VCaP (cell line): ENCODE data around the gene RTN4.
A peak's percentile ranks its signal among the peaks of the same experiment; 100 is the strongest.

ENCODE experiments used
- H3K27ac ChIP-seq: fragments of 450-650 bp; 2 replicates; pipeline ENCODE4 v1.5.1; 2017
- TF ChIP-seq, protein P1 (sequence below): fragments of 450-650 bp; conservative IDR thresholded peaks from 2 replicates; pipeline ENCODE4 v1.5.1; 2017; ENCODE audit warnings: mild to moderate bottlenecking, moderate library complexity

RTN4 gene

DNA sequence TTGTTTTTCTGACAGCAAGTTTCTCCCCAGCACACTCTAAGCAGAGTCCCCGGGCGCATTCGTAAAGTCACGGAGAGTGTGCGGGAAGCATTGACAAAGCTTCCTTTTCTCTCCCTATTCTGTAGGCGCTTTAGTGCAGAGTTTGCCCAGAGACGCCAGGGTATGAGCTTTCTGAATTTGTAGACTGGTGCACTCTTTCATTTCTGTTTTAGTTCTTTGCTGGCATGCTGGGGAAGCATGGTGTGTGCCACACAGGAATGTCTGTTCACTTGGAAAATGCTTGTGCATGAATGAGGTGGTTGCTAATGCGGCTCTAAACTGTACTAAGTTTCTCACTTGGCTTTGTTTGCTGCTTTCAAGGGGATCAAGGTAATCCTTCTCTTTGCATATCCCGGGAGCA is 102.6 kb downstream of the RTN4 start:
- H3K27ac ChIP-seq: no peak overlapping the region
- TF ChIP-seq, protein P1, sequence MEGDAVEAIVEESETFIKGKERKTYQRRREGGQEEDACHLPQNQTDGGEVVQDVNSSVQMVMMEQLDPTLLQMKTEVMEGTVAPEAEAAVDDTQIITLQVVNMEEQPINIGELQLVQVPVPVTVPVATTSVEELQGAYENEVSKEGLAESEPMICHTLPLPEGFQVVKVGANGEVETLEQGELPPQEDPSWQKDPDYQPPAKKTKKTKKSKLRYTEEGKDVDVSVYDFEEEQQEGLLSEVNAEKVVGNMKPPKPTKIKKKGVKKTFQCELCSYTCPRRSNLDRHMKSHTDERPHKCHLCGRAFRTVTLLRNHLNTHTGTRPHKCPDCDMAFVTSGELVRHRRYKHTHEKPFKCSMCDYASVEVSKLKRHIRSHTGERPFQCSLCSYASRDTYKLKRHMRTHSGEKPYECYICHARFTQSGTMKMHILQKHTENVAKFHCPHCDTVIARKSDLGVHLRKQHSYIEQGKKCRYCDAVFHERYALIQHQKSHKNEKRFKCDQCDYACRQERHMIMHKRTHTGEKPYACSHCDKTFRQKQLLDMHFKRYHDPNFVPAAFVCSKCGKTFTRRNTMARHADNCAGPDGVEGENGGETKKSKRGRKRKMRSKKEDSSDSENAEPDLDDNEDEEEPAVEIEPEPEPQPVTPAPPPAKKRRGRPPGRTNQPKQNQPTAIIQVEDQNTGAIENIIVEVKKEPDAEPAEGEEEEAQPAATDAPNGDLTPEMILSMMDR: no peak

DNA sequence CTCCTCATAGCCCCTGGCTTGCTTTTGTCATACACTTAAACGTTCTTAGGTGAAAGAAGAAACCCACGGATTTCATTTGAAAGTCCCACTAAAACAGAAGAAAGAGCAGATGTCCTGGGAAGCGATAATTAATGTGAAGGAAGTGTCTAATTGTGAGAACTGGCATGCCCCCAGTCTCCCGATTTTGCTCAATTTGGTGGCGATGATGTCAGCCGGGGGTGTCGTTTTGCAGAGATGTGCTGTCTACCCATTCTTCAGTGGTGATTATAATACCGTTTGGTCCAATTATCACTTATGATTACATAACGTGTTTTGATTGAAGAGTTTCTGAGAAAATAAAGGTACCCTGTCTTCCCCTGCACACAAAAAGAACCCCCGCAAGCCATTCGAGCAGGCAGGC is 103.1 kb downstream of the RTN4 start:
- TF ChIP-seq, protein P1: no peak
- H3K27ac ChIP-seq: no peak overlapping the region

DNA sequence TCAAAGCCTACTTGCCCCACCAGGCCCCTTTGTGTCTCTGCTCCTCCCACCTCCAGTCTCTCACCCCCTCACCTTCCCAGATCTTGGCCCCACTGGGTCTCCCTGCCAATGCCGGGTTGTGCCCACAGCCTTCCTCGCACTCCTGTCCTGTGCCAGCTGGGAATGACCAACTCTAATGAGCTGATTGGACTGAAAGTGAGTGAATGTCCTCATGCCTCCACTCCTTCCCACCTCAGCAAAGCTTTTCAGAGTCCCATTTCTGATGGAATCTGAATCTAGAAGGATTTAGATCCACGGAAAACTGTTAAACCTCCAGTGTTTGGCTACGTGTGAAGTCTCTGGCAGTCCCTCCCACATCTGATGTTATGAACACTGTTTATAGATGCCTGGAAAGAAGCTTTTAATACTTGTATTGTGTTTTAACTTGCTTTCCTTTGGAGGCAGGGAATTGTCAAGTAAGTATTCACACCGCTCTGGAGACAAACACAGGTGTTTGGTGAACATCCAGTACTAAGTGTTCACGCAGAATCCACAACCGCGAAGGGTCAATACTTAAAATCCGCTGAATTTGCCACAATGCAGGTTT is 103.9 kb downstream of the RTN4 start:
- TF ChIP-seq, protein P1: no peak
- H3K27ac ChIP-seq: peak overlapping the region; percentile 47

DNA sequence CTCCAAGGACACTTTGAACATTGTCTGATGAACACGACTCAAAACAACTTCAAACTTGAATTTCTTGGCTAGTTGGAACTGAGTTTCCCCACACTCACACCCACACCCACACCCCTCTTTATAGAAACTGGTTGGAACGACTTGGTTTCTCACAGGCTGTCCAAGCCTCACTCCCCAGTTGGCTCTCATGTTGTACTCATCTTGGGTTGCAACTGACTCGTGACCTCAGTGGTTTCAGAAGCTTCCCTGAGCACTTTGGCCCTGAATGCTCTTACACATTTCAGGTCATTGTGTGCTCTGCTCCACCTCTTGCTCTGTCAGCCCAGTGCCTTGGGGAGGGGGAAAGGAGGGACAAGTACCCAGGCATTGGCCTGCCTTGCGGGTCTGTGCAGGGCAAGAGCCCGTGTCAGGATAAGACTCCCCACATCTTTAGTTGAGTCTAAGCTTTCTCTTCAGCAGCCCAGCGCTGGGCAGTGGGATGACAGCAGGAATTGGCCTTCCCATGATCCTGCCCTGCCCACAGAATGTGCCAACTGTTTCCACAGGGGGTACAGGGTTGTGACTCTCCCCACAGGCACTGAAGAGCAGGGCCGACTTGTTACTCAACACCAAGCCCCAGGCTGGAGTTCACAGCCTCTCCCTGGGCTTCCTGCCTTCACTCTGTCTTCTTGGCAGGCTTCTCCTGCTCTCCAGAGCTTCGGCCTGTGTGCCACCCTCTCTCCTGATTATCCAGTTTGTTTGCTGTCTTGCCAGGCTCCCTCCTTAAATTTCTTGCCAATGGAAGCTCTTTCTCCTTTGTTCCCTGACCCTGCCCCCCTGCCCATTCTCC is 104.6 kb downstream of the RTN4 start:
- TF ChIP-seq, protein P1: no peak
- H3K27ac ChIP-seq: peak overlapping the region; percentile 47

DNA sequence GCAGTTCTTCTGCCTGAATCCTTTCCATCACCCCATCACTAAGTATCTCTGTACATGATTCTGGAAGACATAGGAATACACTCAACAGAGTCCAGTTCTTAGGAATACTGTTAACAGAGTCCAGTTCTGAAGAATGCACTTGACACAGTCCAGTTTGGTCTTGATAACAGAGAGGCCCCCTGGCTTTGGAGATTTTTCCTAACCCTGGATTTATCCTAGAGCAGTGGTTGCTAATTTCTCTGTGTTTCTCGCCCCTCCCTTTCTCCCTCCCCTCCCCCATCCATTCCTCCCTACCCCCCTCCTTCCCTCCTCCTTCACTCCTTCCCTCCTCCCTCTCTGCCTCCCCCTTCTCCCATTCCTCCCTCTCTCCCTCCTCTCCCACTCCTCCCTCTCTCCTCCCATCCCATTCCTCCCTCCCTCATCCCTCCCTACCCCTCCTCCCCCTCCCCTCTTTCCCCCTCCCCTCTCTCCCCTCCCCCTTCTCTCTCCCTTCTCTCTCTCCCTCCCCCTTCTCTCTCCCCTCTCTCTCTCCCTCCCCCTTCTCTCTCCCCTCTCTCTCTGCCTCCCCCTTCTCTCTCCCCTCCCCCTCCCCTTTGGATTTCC is 105.4 kb downstream of the RTN4 start:
- TF ChIP-seq, protein P1: no peak
- H3K27ac ChIP-seq: no peak overlapping the region

DNA sequence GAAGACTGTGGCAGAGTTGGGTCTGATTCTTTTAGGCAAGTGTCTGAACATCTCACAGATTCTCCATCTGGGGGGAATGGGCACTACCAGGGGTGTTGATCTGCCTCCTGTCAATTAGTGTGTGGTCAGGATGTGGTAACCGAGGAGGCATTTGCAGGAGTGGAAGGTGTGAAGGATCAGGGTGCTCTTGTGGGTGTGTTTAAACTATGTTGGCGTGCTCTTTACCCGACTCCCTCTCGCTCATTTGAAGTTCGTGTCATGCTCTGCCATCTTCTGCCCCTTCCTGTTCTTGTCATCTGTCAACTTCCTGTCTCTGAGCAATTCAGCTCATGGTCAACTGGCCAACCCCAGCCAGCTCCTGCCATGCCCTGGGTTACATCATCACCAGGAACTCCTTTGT is 107.9 kb downstream of the RTN4 start:
- no peak overlapping the region for H3K27ac ChIP-seq
- TF ChIP-seq, protein P1: no peak

DNA sequence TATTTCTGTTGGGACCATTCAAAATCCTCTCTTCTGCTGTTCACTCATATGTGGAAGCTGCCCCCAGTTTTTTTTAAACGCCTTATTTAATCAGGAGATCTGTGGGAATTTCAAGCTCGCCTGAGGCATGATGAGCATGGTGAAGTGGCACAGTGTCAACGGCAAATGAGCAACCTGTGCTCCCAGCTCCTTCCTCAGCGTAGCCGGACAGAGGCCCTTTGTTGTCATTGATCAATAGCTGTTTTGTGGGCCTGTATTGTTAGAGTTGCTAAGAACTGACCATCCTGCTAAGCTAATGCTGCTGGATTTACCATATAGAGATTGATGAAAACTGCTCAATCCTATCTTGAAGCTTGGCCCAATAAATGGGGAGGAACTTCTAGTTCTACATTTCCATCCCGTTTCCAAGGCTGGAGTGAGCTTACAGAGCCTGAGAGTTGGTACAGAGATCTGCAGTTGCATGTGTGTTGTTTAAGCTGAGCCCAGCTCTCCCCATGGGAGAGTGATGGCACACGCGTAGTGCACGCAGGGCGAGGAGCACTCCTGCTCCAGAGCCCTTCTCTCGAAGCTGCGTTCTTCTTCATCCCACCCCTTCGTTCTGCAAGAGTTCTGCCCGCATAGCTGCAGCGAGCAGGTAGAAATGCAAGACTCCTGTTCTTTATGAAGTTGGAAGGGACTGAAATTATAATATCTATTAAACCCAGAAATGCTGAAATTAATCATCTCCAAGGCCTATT is 108.8 kb downstream of the RTN4 start:
- H3K27ac ChIP-seq: no peak overlapping the region
- TF ChIP-seq, protein P1: no peak
